NCI-H226 (cell line): ENCODE data around the gene JOSD1.

Source experiments
- DNase-seq: peaks from one replicate; pipeline ENCODE4 v3.0.0-alpha.2; 2015

Gene JOSD1

DNA sequence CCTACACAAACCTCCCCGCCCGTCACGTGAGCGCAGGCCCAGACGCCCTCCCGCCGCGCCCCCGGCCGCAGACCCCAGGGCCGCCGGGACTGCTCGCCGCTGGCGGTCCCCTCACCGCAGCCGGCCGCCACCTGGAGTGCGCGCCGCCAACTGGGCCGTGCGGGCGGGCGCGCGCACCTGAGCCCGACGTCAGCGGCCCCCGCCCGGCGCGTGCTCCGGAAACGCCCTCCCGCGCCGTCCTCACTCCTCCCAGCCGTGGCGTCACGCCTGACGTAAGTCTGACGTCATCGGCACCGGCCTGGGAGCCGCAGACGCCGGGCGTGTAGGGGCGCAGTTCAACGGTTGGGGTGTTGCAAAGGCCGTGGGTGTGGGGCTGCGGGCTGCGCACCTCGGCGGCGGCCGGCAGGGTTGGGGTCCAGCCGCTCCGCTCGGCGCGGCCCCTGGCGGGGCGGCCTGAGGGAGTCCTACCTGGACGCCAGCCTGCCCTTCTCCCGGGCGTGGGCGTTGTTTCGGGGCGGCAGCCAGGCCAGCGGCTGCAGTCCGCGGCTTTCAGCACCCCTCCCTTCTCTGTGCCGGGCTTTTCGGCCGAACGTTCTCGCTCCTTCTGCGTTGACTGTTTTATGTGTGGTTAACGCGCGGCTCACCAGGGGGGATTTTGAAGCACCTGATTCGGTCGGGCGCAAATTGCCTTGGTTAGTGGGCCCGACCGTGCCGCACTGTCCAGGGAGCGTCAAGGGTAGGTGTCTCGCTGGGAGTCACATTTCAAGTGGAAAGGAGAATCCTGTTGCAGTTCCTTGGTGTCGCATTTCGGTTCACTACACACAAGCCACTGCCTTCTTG lies at the start of gene JOSD1:
Gene JOSD1, minus strand, starts transcription at position 155 of the 840 bp plus-strand sequence. CDS start 956 bp downstream, outside the sequence.
- peak; percentile 84 for DNase-seq

DNA sequence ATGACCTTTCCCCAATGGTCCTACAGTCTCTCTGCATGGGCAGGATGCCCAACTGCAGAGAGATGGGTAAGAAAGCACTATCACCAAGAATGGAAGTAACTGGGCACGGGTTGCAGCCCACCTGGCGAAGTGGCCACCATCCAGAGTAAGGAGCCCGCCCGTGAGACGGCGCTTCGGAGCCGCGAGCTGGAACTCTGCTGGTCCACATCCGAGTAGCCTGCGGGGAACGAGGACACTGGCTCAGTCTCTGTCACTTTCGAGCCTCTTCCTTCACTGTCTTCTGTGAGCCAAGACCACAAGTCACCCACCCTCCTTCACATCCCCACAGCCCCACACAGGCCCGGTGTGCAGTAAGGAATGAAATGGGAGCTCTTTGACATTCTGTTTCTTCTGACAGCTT lies 49.4 kb upstream of the JOSD1 start:
- DNase-seq, result no peak

DNA sequence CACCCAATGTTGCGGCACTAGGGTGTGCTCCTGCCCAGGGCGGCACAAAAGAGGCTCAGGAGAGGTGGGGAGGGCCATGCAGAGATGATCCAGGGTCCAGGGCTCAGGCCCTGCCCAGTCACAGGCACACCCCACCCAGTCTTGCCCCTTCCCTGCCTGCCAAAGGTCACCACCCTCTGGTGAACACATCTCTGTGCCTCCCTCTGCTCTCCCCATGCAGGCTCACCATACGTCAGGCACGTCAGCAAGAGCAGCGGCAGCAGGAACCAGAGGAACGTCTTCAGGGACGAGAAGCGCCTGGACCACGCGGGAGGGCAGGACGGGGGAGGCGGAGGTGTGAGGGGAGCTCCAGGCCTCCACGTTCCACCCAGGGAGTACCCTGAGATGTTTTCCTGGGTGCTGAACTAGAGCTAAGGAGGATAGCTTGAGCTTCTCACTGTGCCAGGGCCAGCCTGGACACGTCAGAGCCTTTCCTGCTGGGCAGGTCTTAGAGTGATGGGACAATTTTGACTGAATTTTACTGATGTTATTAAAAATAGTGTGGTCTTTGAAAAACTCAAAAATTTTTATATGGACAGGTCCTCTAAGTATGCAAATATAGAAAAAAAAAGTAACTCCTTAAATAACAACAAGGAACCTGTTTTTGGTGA lies 47.9 kb upstream of the JOSD1 start:
- no peak for DNase-seq

DNA sequence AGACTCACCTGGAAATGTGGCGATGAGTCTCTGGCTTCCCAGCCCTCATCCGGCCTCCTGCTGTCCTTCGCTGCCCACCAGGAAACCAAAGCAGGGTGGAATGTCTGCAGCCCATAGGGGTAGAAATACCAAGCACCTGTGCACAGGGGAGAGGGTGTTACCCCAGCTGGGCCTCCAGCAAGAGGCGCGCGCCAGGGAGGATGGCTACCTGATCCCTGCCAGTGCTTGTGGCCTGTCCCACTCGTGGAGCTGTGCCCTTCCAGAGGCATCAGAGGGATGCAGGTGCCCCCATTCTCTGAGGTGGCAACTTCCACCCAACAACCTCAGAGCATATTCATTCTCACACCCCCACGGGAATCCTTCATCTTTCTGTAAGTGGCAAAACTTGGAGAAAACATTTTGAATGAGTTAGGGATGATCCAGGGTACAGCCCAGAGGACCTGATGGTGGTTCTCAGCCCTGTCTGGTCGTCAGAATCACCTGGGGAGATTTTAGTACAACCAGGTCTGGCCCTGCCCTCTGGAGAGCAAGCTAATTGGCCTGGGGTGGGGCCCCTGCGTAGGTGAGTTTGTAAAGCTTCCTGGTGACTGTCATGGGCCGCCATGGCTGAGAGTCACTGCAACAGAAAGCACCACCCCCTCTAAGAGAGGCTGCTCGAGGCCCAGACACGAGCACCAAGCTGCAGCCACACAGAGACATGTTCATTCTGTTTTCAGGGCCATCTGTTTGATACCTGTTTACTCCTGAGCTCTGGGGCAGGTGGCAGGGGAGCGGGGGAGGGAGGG lies 45.1 kb upstream of the JOSD1 start:
- DNase-seq, result no peak

DNA sequence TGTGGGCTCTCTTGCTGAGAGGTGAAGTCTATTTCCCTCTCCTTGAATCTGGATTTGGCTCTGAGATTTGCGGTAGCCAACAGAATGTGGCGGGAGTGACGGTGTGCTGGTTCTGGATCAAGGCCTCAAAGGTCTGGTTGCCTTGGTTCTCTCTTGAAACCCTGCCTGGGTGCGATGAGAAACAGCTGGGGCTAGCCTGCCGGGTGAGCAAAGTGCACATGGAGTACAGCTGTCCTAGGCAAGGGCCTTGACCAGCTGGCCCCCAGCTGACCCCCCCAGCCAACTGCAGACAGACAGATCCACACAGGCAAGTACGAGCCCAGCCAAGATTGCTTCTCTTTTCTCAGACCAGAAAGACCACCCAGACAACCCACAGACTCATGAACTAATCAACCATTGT lies 44.2 kb upstream of the JOSD1 start:
- no peak for DNase-seq

DNA sequence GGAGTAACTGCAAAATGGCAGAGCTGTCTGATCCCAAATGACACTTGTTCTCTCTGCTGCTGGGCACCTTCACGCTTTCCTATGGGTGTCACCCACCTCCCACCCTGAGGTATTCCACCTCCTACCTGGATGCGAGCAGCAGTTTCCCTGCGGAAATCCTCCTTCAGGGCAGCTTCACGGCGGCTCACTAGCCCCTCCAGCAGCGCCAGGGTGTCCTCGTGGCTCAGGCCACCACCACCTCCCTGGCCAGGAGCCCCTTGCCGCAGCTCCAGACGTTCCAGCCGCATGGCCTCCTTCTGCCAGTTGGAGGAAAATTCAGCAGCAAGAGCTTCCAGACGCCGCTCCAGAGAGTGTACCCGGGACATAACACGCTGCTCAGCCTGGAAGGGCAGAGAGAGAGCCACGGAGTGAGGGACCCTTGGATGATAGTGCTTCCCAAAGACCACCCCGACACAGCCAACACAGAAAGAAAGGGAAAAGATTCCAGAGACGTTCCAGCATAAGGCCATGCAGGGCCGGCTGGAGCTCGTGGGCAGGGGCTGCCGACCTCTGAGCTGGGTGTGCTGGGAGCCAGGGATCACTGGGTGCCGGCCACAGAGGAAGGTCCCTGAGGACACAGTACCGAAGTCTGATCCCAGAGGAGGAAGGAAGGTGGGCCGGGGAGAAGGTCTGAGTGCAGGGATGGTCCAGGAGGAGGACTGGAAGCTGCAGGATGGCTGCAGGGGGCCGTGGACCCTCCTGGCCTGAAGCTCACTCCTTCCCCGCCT lies 41.6 kb upstream of the JOSD1 start:
- no peak for DNase-seq

DNA sequence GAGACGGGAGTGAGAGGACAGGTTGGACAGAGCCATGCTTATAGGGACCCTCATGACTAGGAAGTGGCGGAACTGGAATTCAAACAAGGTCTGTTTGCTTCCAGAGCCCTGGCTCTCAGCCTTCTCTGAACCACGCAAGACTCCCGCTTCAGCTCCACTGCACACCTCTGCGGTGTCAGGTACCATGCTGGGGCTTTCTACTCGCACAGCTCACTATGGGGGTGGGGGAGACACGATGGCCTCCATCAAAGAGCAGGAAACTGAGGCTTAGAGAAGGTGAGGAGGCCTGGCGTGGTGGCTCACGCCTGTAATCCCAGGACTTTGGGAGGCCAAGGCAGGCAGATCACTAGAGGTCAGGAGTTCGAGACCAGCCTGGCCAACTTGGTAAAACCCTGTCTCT lies 40.8 kb upstream of the JOSD1 start:
- DNase-seq, result no peak

DNA sequence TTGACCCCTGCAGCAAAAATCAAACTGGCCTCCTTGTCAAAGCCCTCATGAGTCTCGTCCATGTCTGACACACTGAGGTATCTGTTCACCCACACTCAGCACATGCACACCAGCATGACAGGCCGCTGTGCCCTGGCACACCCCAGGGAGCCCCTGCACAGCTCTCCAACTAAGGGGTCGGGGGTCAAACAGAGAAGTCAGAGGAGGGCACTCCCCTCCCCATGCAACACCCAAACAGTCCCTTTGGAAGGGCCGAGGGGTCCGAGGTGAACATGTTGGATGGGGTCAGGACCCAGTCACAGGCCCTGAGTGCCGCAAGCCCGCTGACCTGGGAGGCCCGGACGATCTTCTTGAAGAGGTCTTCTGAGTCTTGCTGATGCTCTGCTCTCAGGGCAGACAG lies 40.4 kb upstream of the JOSD1 start:
- DNase-seq, result no peak

DNA sequence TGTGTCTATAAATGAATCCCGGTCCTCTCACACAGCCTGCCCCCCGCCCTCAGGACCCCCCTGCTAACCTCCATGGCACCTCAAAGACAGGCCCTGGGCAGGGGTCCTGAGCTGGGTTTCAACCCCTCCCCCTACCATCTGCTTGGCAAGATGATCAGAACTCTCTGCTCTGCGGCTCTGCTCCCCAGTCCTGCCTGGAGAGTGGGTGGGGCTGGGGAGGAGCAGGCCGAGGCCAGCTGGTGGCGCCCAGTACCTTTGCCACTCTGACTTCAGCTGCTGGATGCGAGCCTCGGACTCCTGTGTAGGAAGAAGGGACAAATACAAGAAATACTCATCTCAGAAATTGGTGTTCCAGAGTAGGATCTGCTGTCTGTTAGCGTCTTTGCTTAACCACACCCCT lies 40.0 kb upstream of the JOSD1 start:
- DNase-seq, result no peak

DNA sequence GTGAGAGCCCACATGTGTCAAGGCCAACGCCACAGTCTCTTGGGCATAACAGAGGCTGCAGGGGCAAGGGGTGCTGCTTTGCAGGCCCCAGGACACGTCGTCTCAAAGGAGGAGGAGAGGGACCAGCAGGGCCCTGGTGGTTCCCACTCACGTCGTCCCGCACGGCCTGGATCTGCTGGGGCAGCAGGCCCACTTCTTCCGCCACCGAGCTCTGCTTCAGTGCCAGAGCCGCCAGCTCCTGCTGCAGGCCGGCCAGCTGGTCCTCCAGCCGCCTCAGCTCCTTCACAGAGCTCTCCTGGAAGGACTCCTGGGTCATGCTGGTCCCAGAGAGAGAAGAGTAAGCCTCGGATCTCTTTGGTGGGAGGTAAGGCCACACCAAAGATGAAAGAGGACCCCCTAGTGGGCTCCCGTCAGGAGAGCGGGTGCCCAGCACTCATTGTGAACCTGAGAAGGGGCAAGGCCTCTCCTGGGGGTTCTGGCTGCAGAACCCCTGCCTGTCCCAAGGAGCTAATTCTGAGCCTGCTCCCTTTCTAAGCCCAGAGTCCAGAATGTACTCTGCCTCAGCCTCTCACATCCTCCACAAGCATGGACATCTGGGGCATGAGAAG lies 39.5 kb upstream of the JOSD1 start:
- no peak for DNase-seq

DNA sequence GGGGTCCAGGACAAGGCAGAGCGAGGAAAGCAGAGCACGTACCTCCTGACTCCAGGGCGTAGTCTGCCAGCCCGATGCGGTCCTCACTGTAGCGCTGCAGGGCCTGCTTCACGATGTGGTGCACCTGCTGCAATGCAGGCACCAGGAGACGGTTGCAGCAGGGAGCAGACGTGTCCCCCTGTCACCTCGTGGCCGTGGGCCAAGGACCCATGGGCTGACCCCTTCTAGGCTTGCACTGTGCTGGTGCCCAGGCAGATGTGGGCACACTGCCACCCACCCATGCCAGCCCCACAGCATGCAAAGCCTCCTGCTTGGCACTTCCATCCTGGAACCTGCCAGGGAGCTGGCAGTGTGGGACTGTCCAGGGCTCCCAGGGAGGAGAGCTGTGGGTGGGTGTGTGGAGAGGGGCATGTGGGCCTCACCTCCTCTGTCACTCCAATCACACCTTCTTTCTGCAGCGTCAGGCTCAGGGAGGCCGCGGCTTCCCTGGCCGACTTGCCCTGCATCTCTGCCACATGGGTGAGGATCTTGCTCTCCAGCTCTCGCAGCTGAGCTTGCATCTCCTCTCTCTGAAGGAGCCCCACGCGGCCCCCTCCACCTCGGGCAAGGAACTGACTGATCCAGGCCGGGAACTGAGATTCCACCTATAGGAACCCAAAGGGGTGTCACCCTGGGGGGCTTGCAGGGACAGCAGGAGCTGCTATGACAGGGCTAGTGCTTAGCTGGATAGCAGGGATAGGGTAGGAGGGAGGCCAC lies 38.7 kb upstream of the JOSD1 start:
- DNase-seq, result no peak

DNA sequence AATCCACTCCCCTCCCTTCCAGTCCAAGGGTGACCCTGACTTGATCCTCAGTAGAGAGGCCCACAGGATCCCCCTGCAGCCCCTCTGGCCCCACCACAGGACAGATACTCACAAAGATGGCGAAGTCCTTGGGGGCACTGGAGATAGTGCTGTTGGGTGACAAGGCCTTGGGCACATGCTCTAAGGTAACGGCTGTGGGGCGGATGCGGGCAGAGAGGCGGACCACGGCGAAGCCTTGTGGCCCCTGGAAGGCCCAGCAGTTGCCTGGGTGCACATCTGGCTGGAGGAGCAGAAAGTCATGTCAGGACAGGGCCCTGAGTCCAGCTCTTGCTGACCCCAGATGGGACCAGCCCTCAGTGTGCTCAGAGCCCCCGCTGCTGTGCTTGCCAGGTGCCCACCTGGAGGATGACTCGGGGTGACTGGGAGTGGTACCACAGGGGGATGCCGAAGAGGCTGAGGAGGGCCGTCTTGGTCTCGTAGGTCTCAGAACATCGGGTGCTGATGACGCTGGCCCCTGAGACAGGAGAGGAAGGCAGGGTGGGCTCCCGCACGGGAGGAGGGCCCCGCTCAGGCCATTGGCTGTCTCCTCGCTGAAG lies 37.8 kb upstream of the JOSD1 start:
- DNase-seq, result no peak

DNA sequence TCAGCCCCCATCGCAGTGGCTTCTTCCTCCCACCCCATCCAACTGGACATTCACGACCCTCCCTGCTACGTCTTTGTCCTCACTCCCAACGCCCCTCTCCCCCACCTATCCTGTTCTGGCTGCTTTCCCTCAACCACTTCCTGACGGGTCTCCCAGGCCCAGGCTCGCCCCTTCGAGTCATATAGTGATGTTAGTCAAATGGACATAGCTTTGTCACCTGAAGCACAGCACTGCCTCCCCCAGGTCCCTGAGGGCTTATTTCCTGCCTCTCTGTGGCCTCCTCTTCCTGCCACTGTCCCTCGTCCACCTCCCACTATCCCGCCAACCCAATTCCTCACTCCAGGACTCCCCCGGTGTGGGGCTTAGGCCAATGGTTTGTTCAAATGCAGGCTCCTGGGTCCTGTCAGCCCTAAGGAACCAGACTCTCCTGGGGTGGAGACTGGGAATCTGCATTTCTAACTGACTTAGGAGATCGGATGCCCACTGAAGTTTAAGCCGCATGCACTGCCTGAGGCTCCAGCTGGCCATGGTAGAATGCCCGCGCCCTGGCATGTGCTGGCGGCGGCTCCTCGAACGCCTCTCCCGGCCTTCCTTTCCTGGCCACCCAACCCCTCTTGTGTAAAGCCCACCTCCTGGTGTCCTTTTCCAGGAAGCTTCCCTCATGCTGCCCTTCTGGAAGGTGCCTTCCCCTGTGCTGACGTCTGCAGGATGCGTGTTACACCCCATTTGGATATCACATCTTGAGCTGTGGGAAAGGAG lies 36.7 kb upstream of the JOSD1 start:
- DNase-seq, result no peak

DNA sequence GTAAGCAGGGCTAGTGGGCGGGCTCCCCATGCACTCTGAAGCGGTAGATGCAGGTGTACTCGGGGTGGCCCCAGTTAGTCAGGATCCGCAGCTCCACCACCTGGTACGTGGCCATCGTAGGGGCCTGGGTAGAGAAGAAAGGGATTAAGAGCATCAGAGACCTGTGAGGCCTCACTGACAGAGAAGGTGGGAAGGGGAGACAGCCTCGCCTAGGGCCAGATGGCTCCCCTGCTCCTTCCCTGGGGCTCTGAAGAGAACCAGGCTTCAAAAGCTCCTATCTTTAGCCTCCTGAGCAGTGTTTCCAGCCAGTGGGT lies 35.5 kb upstream of the JOSD1 start:
- no peak for DNase-seq

DNA sequence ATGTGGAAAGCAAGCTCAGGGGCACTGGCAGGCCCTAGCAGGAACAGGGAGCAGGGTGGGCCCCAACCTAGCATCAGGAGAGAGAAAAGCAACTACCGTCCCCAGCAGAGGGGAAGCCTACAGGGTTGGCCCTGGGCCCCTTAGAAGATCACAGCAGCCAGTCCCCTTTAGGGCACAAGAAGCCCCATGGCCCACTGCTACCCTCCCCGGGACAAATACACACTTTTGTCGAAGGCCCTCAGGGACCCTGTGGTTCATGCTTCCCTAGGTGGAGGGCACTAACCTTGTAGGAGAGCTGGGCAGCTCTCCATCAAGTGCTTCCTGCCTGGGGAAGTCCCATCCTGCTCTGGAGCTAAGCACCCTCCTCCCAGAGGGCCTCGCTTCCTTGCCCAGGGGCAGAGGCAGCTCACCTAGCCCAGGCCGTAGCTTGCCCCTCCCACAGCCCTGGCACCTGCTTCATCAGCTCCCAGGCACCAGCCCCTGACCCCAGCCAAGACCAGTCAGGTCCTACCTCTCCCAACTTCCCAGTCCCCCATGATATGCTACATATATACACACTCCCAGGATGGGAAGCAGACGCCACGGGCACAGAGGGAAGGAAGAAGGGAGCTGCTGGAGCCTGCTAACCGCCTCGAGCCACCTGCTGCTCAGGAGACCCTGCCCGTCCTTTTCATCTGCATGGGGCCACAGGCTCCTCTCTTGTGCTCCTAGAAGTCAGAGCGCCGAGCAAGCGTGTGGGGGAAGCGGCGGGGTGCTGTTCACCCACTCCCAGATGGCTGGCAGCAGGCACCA lies 34.9 kb upstream of the JOSD1 start:
- no peak for DNase-seq

DNA sequence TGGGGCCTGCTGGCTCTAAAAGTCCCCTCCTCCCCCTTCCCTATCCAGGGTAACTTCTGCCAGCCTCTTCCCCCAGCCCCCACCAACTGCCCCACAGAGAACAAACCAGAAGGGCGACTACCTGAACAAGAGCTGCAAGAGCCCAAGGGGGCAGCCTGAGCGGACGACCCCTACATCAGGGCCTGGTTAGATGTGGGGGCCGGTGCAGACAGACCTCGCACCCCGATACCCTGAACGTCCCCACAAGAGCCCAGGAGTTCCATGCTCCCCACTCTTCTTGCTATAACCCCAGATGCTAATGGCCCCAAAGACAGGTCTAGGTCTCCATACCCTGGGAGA lies 34.4 kb upstream of the JOSD1 start:
- no peak for DNase-seq

DNA sequence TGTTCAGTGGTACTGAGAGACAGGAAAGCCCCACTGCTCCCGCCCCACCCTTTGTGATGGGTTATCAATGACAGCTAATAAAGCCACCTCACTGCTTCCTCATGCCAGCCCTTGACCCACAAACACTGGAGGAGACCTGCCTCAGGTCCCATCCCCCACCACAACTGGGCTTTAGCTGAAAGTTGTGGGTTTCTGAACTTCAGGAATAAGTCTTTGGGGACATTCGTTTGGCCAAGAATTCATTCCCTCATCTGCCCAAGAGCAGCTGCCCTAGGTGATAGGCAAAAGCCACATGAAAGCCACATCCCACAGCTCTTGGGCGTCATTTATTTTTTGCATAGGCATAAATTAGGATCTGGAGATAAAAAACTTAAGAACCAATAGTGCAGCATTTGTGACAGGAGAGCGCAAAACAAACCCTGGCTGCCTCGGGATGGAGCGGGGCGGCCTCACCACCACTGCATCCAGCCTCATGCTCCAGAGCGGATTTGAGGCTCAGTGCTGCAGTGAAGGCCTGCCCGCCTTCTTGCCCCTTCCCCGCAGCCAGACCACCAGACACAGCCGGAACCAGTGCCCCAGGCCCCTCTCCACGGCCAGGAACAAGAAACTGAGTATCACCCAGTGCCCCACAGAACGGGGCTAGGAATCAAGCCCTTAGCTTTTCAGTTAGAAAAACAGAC lies 33.8 kb upstream of the JOSD1 start:
- no peak for DNase-seq

DNA sequence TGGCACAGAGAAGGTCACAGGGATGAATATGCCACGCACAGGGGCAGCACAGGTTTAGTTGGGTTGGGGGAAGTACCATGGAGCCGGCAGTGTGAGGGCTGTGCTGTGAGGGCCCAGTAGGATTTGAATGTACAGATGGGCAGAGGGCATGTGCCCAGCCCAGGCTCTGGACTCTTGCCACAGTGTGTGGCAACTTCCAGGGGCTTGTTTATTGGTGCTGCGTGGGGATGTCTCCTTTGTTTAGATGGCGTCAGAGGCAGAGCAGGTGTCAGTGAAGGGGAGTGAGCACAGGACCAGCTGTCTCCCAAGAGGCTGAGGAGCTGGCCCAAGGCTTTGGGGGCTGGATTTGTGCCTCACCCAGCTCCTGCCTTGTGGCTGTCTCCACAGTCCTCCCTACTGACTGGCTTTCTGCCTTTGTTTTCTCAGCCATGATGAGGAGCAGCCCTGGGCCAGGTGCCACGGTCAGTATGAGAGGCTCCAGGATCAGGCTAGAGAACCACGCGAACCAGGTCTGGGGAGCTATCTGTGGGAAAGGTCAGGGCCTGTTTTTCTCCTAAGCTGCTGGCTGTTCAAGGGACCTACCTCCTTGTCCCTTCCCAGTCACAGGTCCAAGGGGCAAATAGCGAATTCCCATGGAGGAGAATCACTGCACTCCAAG lies 33.1 kb upstream of the JOSD1 start:
- peak; percentile 51 for DNase-seq

DNA sequence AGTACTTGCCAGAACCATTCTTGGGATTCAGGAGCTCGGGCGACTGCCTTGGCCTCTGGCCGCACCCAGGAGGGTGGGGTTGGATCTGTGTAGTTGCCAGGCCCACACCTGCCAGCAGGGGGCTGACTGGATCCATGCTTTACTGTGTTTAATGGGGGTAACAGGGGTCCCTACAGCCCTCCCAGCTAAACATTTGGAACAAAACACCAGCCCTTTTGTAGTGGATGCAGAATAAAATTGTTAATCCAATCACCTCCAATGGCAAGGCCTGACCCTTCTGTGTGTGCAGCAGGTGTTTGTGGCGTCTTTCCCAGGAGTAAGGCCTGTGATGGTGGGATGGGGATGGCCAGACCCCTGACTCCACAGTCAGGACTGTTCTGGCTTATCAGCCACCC lies 32.6 kb upstream of the JOSD1 start:
- DNase-seq, result no peak
